OCI-LY1 (cell line): ENCODE measurements around the gene PEAR1.

Experiments
- H2AFZ ChIP-seq: fragments of 200-600 bp; sonication (generic), shearing (Covaris generic); 2 replicates; pipeline ENCODE4 v1.6.0; 2014; ENCODE audit warnings: antibody characterized with exemption, mild to moderate bottlenecking, low read length
- H3F3A ChIP-seq: fragments of 200-600 bp; sonication (generic), shearing (Covaris generic); 2 replicates; pipeline ENCODE4 v1.6.0; 2014; ENCODE audit warnings: mild to moderate bottlenecking, antibody characterized with exemption, low read length, moderate library complexity; ENCODE audit not compliant: insufficient read depth
- H3K27ac ChIP-seq: fragments of 200-600 bp; sonication (generic); 2 replicates; pipeline ENCODE4 v1.5.1; 2014; ENCODE audit warnings: low read length, mixed run types, mild to moderate bottlenecking, low read depth; ENCODE audit not compliant: poor library complexity, severe bottlenecking
- H3K27me3 ChIP-seq: fragments of 200-600 bp; sonication (generic); 2 replicates; pipeline ENCODE4 v1.6.0; 2014; ENCODE audit warnings: antibody characterized with exemption, mild to moderate bottlenecking, low read length, moderate library complexity; ENCODE audit not compliant: insufficient read depth
- H3K36me3 ChIP-seq: fragments of 200-600 bp; sonication (generic); 2 replicates; pipeline ENCODE4 v1.6.1; 2014; ENCODE audit warnings: mild to moderate bottlenecking, antibody characterized with exemption, low read length, moderate library complexity, mixed read lengths; ENCODE audit not compliant: insufficient read depth
- H3K4me1 ChIP-seq: fragments of 200-600 bp; sonication (generic); 2 replicates; pipeline ENCODE4 v1.5.1; 2014; ENCODE audit warnings: mild to moderate bottlenecking, low read length, moderate library complexity; ENCODE audit not compliant: insufficient read depth, severe bottlenecking
- H3K4me2 ChIP-seq: fragments of 200-600 bp; sonication (generic), shearing (Covaris generic); 2 replicates; pipeline ENCODE4 v1.6.1; 2014; ENCODE audit warnings: low read length
- H3K4me3 ChIP-seq: fragments of 200-600 bp; sonication (generic); 2 replicates; pipeline ENCODE4 v1.5.1; 2014; ENCODE audit warnings: low read length, low read depth, mild to moderate bottlenecking, mixed read lengths; ENCODE audit not compliant: poor library complexity, severe bottlenecking
- H3K79me2 ChIP-seq: fragments of 200-600 bp; shearing (Covaris generic); 2 replicates; pipeline ENCODE4 v1.6.1; 2016; ENCODE audit warnings: mixed run types, low read length, mixed read lengths; ENCODE audit not compliant: insufficient read depth
- H3K9ac ChIP-seq: fragments of 200-600 bp; sonication (generic), shearing (Covaris generic); 2 replicates; pipeline ENCODE4 v1.6.1; 2014; ENCODE audit warnings: mild to moderate bottlenecking, low read length, mixed read lengths
- H3K9me2 ChIP-seq: fragments of 200-600 bp; sonication (generic), shearing (Covaris generic); 2 replicates; pipeline ENCODE4 v1.6.1; 2014; ENCODE audit warnings: low read depth, mild to moderate bottlenecking, low read length, mixed read lengths
- H3K9me3 ChIP-seq: fragments of 200-600 bp; shearing (Covaris generic); 2 replicates; pipeline ENCODE4 v1.6.1; 2014; ENCODE audit warnings: low read length, mixed read lengths
- H4K20me1 ChIP-seq: fragments of 200-600 bp; sonication (generic), shearing (Covaris generic); 2 replicates; pipeline ENCODE4 v1.6.0; 2016; ENCODE audit warnings: mild to moderate bottlenecking, low read length; ENCODE audit not compliant: insufficient read depth
- EZH2 ChIP-seq: fragments of 200-600 bp; sonication (generic), shearing (Covaris generic); IDR thresholded peaks from 2 replicates; pipeline ENCODE4 v1.8.0; 2017; ENCODE audit warnings: borderline replicate concordance, mixed run types, mild to moderate bottlenecking, antibody characterized with exemption, low read length, moderate library complexity, mixed read lengths
- TF ChIP-seq, protein P1 (sequence below): fragments of 200-600 bp; sonication (generic), shearing (Covaris generic); IDR thresholded peaks from 2 replicates; pipeline ENCODE4 v1.5.1; 2017; ENCODE audit warnings: mild to moderate bottlenecking, antibody characterized with exemption, low read length, moderate library complexity, mixed read lengths

PEAR1 gene

DNA sequence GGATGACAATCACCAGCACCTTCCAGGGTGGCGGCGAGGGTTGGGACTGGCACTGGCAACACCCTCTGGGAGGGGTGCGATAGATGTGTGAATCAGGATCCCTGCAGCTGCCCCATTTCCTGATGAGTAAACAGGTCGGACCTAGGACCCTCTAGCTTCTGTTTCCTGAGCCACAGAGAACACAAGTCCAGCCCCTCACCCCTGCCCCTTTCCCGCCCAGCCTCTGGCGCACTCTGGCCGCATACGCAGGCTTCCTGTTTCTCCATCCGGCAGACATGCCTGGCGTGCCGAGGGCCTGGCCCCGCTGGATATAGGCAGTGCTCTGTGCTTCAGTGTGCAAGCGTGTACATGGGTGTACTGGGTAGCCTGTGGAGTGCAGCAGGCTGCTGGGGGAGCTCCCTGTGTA lies 4.6 kb downstream of the PEAR1 start:
- Histone ChIP-seq H3F3A (no peaks in the 10 kb centered on the region), H3K27me3 (peaks cover 4% of the 10 kb centered on the region; the same call in 1 of the 2 replicates), H3K79me2 (no peaks in the 10 kb centered on the region), H3K4me1 (no peaks in the 10 kb centered on the region), H3K36me3 (no peaks in the 10 kb centered on the region), H3K4me2 (no peak overlapping the region), H3K27ac (no peak overlapping the region), H3K4me3 (no peak overlapping the region), H2AFZ (no peak overlapping the region), H4K20me1 (no peaks in the 10 kb centered on the region), H3K9me3 (no peaks in the 10 kb centered on the region), H3K9ac (no peak overlapping the region), H3K9me2 (no peaks in the 10 kb centered on the region)
- TF ChIP-seq EZH2, result no peak
- TF ChIP-seq, protein P1, sequence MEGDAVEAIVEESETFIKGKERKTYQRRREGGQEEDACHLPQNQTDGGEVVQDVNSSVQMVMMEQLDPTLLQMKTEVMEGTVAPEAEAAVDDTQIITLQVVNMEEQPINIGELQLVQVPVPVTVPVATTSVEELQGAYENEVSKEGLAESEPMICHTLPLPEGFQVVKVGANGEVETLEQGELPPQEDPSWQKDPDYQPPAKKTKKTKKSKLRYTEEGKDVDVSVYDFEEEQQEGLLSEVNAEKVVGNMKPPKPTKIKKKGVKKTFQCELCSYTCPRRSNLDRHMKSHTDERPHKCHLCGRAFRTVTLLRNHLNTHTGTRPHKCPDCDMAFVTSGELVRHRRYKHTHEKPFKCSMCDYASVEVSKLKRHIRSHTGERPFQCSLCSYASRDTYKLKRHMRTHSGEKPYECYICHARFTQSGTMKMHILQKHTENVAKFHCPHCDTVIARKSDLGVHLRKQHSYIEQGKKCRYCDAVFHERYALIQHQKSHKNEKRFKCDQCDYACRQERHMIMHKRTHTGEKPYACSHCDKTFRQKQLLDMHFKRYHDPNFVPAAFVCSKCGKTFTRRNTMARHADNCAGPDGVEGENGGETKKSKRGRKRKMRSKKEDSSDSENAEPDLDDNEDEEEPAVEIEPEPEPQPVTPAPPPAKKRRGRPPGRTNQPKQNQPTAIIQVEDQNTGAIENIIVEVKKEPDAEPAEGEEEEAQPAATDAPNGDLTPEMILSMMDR, result no peak

DNA sequence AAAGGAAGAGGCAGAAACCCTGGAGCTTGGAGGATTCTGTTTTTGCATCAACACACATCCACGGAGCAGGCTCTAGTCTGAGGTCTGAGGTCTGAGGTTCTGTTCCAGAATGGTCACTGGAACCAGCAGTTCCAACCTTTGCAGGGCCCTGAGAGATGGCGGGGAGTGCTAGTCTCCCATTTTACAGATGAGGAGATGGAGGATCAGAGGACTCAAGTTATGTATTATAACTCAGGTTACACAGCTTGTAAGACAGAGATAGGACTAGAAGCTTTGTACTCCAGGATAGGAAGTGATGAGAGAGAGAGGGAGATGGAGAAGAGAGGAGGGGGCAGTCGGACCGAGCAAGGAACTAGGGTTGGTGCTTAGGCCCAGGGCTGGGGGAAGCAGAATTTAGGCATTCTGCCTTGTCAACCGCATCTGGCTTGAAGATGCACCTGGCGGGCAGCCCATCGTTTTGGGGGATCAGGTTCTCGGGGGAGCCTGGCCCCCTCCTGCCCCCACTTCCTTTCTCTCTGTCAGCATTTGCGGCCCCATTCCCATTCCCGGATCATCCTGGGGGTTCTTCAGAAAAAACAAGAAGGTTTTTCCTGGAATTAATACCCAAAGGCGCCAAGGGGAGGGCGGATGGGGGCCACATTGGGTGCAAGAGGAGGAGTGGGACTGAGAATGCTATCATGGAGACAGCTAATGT lies 5.6 kb downstream of the PEAR1 start:
- Histone ChIP-seq H3K9me3 (no peaks in the 10 kb centered on the region), H3K27ac (no peak overlapping the region), H3K27me3 (peaks cover 4% of the 10 kb centered on the region; the same call in 1 of the 2 replicates), H3K4me2 (no peak overlapping the region), H4K20me1 (no peaks in the 10 kb centered on the region), H3K9me2 (no peaks in the 10 kb centered on the region), H3K9ac (no peak overlapping the region), H3K4me1 (no peaks in the 10 kb centered on the region), H3K79me2 (no peaks in the 10 kb centered on the region), H3K4me3 (no peak overlapping the region), H2AFZ (no peak overlapping the region), H3K36me3 (no peaks in the 10 kb centered on the region), H3F3A (no peaks in the 10 kb centered on the region)
- TF ChIP-seq EZH2, result no peak
- TF ChIP-seq, protein P1, result no peak

DNA sequence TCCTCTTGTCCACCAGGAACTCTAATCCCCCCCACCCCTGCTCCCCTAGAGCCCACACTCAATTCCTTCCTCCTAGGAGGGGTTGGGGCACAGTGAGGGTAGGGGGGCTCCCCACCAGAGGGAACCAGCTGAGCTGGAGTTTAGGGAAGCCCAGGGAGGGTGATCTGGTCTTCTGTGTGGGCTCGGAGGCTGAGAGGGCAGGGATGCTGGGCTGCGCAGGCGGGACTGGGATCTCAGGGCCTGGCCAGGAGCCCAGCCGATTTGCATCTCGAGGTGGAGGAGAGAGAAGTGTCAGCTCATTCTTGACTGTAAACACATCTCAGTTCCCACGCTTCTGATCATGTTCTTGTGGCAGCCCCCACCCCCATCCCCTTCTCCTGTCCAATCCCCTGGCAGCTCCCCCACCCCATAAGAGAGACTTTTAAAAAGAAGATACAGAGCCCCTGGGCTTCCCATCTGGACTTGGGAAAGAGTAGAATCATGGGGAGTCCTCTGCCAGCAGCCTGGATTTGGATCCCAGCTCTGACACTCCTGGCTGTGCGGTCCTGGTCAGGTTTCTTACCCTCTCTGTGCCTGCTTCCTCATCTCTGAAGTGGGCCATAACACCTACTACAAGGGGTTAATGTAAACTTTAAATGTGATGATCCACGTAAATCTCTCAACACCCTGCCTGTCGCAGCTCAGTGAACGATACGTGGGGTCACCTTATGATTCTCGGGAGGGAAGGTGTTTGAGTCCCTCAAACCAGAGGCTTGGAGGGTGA lies 6.6 kb downstream of the PEAR1 start:
- Histone ChIP-seq H4K20me1 (no peaks in the 10 kb centered on the region), H3K4me1 (no peaks in the 10 kb centered on the region), H3K9ac (no peak overlapping the region), H3F3A (no peaks in the 10 kb centered on the region), H3K36me3 (no peaks in the 10 kb centered on the region), H3K9me3 (no peaks in the 10 kb centered on the region), H3K79me2 (no peaks in the 10 kb centered on the region), H3K27ac (no peak overlapping the region), H2AFZ (no peak overlapping the region), H3K4me3 (no peak overlapping the region), H3K9me2 (no peaks in the 10 kb centered on the region), H3K27me3 (peaks cover 4% of the 10 kb centered on the region; the same call in 1 of the 2 replicates), H3K4me2 (no peak overlapping the region)
- TF ChIP-seq, protein P1, result no peak
- TF ChIP-seq EZH2, result no peak
